ENCODE data around the gene AGAP5. TPM values are rescaled to one million over a fixed set of nuclear protein-coding genes. Genes with fewer than 3 reads are reported as not detected.

AGAP5 gene
- total and polyA plus RNA-seq, 2 of the 13 experiments (the other 11 are each of a cell fraction or from before 2014, with no cell fraction given): 5.3 to 7.9 TPM

GRCh38 chr10:73743905-73744663, 46.2 kb upstream of the AGAP5 start, which contains the start of gene SEC24C (continued):
- TF ChIP-seq NFAT5 (CRISPR knock-in tag; IDR thresholded peaks at IDR 0.05) (no peak), YEATS4 (CRISPR knock-in tag; IDR thresholded peaks at IDR 0.05; ENCODE audit: borderline replicate concordance) (peak; percentile 98), ARNT (IDR thresholded peaks at IDR 0.05) (no peak), ZNF564 (CRISPR knock-in tag; IDR thresholded peaks at IDR 0.05) (no peak), ZNF512 (CRISPR knock-in tag; IDR thresholded peaks at IDR 0.05) (no peak), GZF1 (CRISPR knock-in tag; IDR thresholded peaks at IDR 0.05) (no peak; the same call in 1 of the 2 replicates), KLF6 (CRISPR knock-in tag; IDR thresholded peaks at IDR 0.05) (peak; percentile 85), ZNF292 (CRISPR knock-in tag; IDR thresholded peaks at IDR 0.05; ENCODE audit: borderline replicate concordance, low read depth) (no peak), RARA (CRISPR knock-in tag; IDR thresholded peaks at IDR 0.05) (0 out of 2 replicates have a peak, but pooled peaks have one; percentile 38), KDM4B (CRISPR knock-in tag; IDR thresholded peaks at IDR 0.05) (no peak), ZNF569 (CRISPR knock-in tag; IDR thresholded peaks at IDR 0.05; ENCODE audit: borderline replicate concordance) (0 out of 2 replicates have a peak, but pooled peaks have one; percentile 93), AGO2 (optimal IDR thresholded peaks at IDR 0.05; ENCODE audit: low read depth, low read length) (peak; percentile 31), ZNF597 (CRISPR knock-in tag; IDR thresholded peaks at IDR 0.05) (no peak), ZBTB42 (CRISPR knock-in tag; IDR thresholded peaks at IDR 0.05) (no peak), WIZ (CRISPR knock-in tag; IDR thresholded peaks at IDR 0.05) (0 out of 2 replicates have a peak, but pooled peaks have one; percentile 68), ZNF7 (CRISPR knock-in tag; IDR thresholded peaks at IDR 0.05) (no peak), SOX5 (CRISPR knock-in tag; IDR thresholded peaks at IDR 0.05; ENCODE audit: borderline replicate concordance) (peak; percentile 21; the same call in 1 of the 2 replicates), FOXA1 (IDR thresholded peaks at IDR 0.05) (no peak), FOXA1 (CRISPR knock-in tag; IDR thresholded peaks at IDR 0.05) (peak; percentile 10; the same call in 1 of the 2 replicates), NCOA1 (CRISPR knock-in tag; IDR thresholded peaks at IDR 0.05) (no peak), ZBTB34 (CRISPR knock-in tag; IDR thresholded peaks at IDR 0.05) (no peak; the same call in 1 of the 2 replicates), ZNF615 (CRISPR knock-in tag; IDR thresholded peaks at IDR 0.05; ENCODE audit: borderline replicate concordance) (0 out of 2 replicates have a peak, but pooled peaks have one; percentile 44)

Data from HepG2 (cell line).